Left ventricle myocardium inferior (tissue), 1 donor: ENCODE measurements around the gene EPB41L4A. TPM values are rescaled to one million over a fixed set of nuclear protein-coding genes. Genes with fewer than 3 reads are reported as not detected.
"Not testable (repeated sequence)": the region's sequence is repeated elsewhere in the genome, so short reads cannot be mapped to it uniquely, and the experiment has no call there.

Experiments
- DNase-seq: peaks from one replicate; pipeline ENCODE4 v3.0.0-alpha.2; 2020
- H3K27ac ChIP-seq: fragments of 200-600 bp; replicated peaks from 2 replicates; pipeline ENCODE4 v1.8.0; 2021
- H3K27me3 ChIP-seq: fragments of 200-600 bp; 2 replicates; pipeline ENCODE4 v1.8.0; 2021; ENCODE audit warnings: low read depth
- H3K36me3 ChIP-seq: fragments of 200-600 bp; 2 replicates; pipeline ENCODE4 v1.8.0; 2021
- H3K4me1 ChIP-seq: fragments of 200-600 bp; 2 replicates; pipeline ENCODE4 v1.8.0; 2021
- H3K4me3 ChIP-seq: fragments of 200-600 bp; 2 replicates; pipeline ENCODE4 v1.8.0; 2021; ENCODE audit warnings: mild to moderate bottlenecking, moderate library complexity
- H3K9me3 ChIP-seq: fragments of 200-600 bp; replicated peaks from 2 replicates; pipeline ENCODE4 v1.8.0; 2021
- CTCF ChIP-seq: fragments of 200-600 bp; IDR thresholded peaks from 2 replicates; pipeline ENCODE4 v1.8.0; 2021; ENCODE audit warnings: antibody characterized with exemption, mild to moderate bottlenecking, borderline replicate concordance
- intact Hi-C: fragments of 100-400 bp; cut with micrococcal nuclease; formaldehyde crosslinking; loops from one replicate; pipeline ENCODE4 v1.11.0; 2022
- total RNA-seq: library from RNA; stranded (reverse); fragmentation: NEBNext Ultra II Directional; extraction: Animal tissue kit (Norgen Biotek cat#: 25700); gene quantifications from one replicate; pipeline ENCODE4 v1.2.1, GENCODE V29; 2021
- donor health status: DM: no; HTN: yes; CAD: no; lungs with severe emphysema.

Gene EPB41L4A
- total RNA-seq, 1 donor from 2014 or later = 17.8 TPM

- no peak for DNase-seq
- intact Hi-C loops = no loop called here
- H3K4me3 ChIP-seq = no peak overlapping the region
Measured at GRCh38 chr5:112217843-112218579, 201.1 kb downstream of the EPB41L4A start.

GRCh38 chr5:112216140-112216539, 202.9 kb downstream of the EPB41L4A start:
- Histone ChIP-seq H3K9me3 (no peaks in the 10 kb centered on the region), H3K36me3 (peaks cover 9% of the 10 kb centered on the region), H3K4me3 (no peak overlapping the region), H3K27ac (no peak overlapping the region), H3K27me3 (no peaks in the 10 kb centered on the region), H3K4me1 (peaks cover 6% of the 10 kb centered on the region)
- intact Hi-C loops = no loop called here
- DNase-seq = no peak
- TF ChIP-seq CTCF = no peak

More at GRCh38 chr5:112217843-112218579, 201.1 kb downstream of the EPB41L4A start:
- H3K36me3 ChIP-seq = peaks cover 9% of the 10 kb centered on the region
- H3K9me3 ChIP-seq = no peaks in the 10 kb centered on the region
- H3K4me1 ChIP-seq = peaks cover 10% of the 10 kb centered on the region
- TF ChIP-seq CTCF = no peak
- no peak overlapping the region for H3K27ac ChIP-seq
- no peaks in the 10 kb centered on the region for H3K27me3 ChIP-seq

- peaks cover 9% of the 10 kb centered on the region for H3K4me1 ChIP-seq
- intact Hi-C loops = no loop called here
- H3K9me3 ChIP-seq = no peaks in the 10 kb centered on the region
- no peak for DNase-seq
- peaks cover 9% of the 10 kb centered on the region for H3K36me3 ChIP-seq
- TF ChIP-seq CTCF = peak; percentile 73
- H3K4me3 ChIP-seq = no peak overlapping the region
- H3K27ac ChIP-seq = no peak overlapping the region
- H3K27me3 ChIP-seq = no peaks in the 10 kb centered on the region
Measured at GRCh38 chr5:112210430-112211005, 208.6 kb downstream of the EPB41L4A start.

- Histone ChIP-seq H3K36me3 (peaks cover 8% of the 10 kb centered on the region), H3K9me3 (no peaks in the 10 kb centered on the region), H3K4me3 (no peak overlapping the region), H3K27me3 (no peaks in the 10 kb centered on the region), H3K27ac (no peak overlapping the region), H3K4me1 (peaks cover 14% of the 10 kb centered on the region)
- TF ChIP-seq CTCF = no peak
- no peak for DNase-seq
- intact Hi-C loops = no loop called here
Measured at GRCh38 chr5:112208699-112209615, 210.1 kb downstream of the EPB41L4A start.

GRCh38 chr5:112208195-112208594, 210.9 kb downstream of the EPB41L4A start:
- H3K4me3 ChIP-seq, H3K9me3 ChIP-seq, intact Hi-C loops, DNase-seq, H3K27ac ChIP-seq, H3K27me3 ChIP-seq: not testable (repeated sequence)
- peaks cover 15% of the 10 kb centered on the region for H3K36me3 ChIP-seq
- peaks cover 14% of the 10 kb centered on the region for H3K4me1 ChIP-seq
